ENCODE measurements around the gene PRPF4. TPM values are rescaled to one million over a fixed set of nuclear protein-coding genes. Genes with fewer than 3 reads are reported as not detected.

The PRPF4 gene
- total and polyA plus RNA-seq, 2 donors (not counting 3 experiments of a cell fraction or from before 2014, with no cell fraction given), result 12.9 to 25.8 TPM

- Histone ChIP-seq H3K27me3 (ENCODE audit: control insufficient read depth in 2 of 2, insufficient read depth in 2 of 2, low read length in 2 of 2) (no peaks in the 10 kb centered on the region), H3K4me3 (replicated peaks in 1 of 3; ENCODE audit: insufficient read depth in 1 of 3, low read depth in 1 of 3, low read length in 3 of 3) (no peak overlapping the region), H3K9me3 (replicated peaks; ENCODE audit: control insufficient read depth, insufficient read depth, low read length) (no peaks in the 10 kb centered on the region), H3K9ac (replicated peaks; ENCODE audit: extremely low read depth, insufficient read depth, low read length) (no peak overlapping the region), H2AFZ (ENCODE audit: low read depth, low read length) (no peak overlapping the region), H3K4me2 (ENCODE audit: insufficient read depth, low read length) (no peak overlapping the region), H3K36me3 (ENCODE audit: control insufficient read depth in 2 of 2, extremely low read depth in 1 of 2, insufficient read depth in 2 of 2, low read length in 2 of 2) (peaks cover 5 to 6% of the 10 kb centered on the region in 2 experiments), H3K9me1 (replicated peaks; ENCODE audit: control insufficient read depth, extremely low read depth, insufficient read depth, low read length) (no peaks in the 10 kb centered on the region), H3K79me2 (ENCODE audit: control insufficient read depth, insufficient read depth, low read length) (no peaks in the 10 kb centered on the region), H3K4me1 (ENCODE audit: control insufficient read depth, extremely low read depth, insufficient read depth, low read length) (no peaks in the 10 kb centered on the region), H3K27ac (ENCODE audit: insufficient read depth, low read depth, low read length) (no peak overlapping the region), H4K20me1 (replicated peaks; ENCODE audit: control insufficient read depth, extremely low read depth, insufficient read depth, low read length) (no peaks in the 10 kb centered on the region)
- TF ChIP-seq GATA2 (IDR thresholded peaks at IDR 0.05; ENCODE audit: insufficient read depth, insufficient read length, low read depth, low read length), result no peak
- TF ChIP-seq POLR2AphosphoS5 (IDR thresholded peaks at IDR 0.05; ENCODE audit: insufficient read depth, low read depth, low read length), result no peak
- TF ChIP-seq POLR2A (IDR thresholded peaks at IDR 0.05; ENCODE audit: low read depth, low read length), result no peak
- no peak for TF ChIP-seq MAX (IDR thresholded peaks at IDR 0.05; ENCODE audit: insufficient read depth, insufficient read length)
- no peak for TF ChIP-seq JUN (IDR thresholded peaks at IDR 0.05; ENCODE audit: borderline replicate concordance, insufficient read depth, insufficient read length, low read depth)
- TF ChIP-seq FOS (IDR thresholded peaks at IDR 0.05; ENCODE audit: borderline replicate concordance, insufficient read depth, low read length), result no peak
- TF ChIP-seq CTCF (IDR thresholded peaks at IDR 0.05; ENCODE audit: extremely low read depth in 1 of 2, insufficient read depth in 1 of 2, low read depth in 1 of 2, low read length in 2 of 2), result no peak
- TF ChIP-seq MYC (IDR thresholded peaks at IDR 0.05; ENCODE audit: low read depth, low read length), result no peak
- no peak for DNase-seq (ENCODE audit: low read depth, low spot score)
- FAIRE-seq, result no peak
- ChIA-PET POLR2A (no interaction called here), CTCF (interaction anchor here (0.8 kb wide), 1 partner anchor 14 kb away, joined by 3 read pairs; no protein-coding TSS in a partner anchor)
- dilution Hi-C loops (cut with MboI; ENCODE audit: extremely low pct_ligation_motif_present, low sequenced_read_pairs), result no loop called here
- BruUV-seq (replicated peaks), result no TSS peak
- intact Hi-C loops (cut with micrococcal nuclease), result no loop called here
These were observed 20.5 kb upstream of the PRPF4 start for GRCh38 chr9:113254991-113255390.

Data from endothelial cell of umbilical vein (primary cell).